ENCODE results near the gene SERINC2. TPM values are rescaled to one million over a fixed set of nuclear protein-coding genes. Genes with fewer than 3 reads are reported as not detected.

SERINC2 gene
- total and polyA plus RNA-seq, 5 donors from 2014 or later: 0.08 TPM; not detected in 4

DNA sequence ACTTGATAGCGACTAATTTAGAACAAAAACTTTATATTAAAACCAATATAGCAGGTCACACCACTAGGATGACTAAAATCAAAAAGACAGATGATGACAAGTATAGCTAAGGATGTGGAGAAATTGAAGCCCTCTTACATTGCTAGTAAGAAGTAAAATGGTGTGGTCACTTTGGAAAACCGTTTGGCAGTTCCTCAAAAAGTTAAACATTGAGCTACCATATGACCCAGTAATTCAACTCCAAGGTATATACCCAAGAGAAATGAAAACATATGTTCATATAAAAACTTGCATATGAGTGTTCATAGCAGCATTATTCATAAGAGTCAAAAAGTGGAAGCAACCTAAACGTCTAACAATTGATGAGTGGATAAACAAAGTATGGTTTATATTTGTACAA is 13.0 kb upstream of the SERINC2 start:
- Mint-ChIP-seq H3K27ac (no peak overlapping the region), H3K4me3 (no peak overlapping the region), H3K4me1 (peaks cover 0 to 4% (median 2%) of the 10 kb centered on the region in 4 donors), H3K9me3 (no peaks in the 10 kb centered on the region), H3K36me3 (no peaks in the 10 kb centered on the region), H3K27me3 (peaks cover 34% of the 10 kb centered on the region)
- Histone ChIP-seq H3K4me1 (ENCODE audit: control insufficient read depth, insufficient read depth, low read length, poor library complexity, severe bottlenecking) (peaks cover under 1% of the 10 kb centered on the region), H3K27ac (ENCODE audit: insufficient read depth, low read length, poor library complexity, severe bottlenecking) (no peak overlapping the region), H3K4me3 (ENCODE audit: low read depth, low read length) (no peak overlapping the region), H3K9me3 (ENCODE audit: control insufficient read depth in 2 of 2, low read length in 2 of 2) (no peaks in the 10 kb centered on the region), H3K36me3 (ENCODE audit: control insufficient read depth, insufficient read depth, low read length) (no peaks in the 10 kb centered on the region), H3K27me3 (ENCODE audit: control insufficient read depth, insufficient read depth, low read length) (no peaks in the 10 kb centered on the region)
- ATAC-seq (ENCODE audit: low read depth in 2 of 2) (no peak), DNase-seq (no peak)

DNA sequence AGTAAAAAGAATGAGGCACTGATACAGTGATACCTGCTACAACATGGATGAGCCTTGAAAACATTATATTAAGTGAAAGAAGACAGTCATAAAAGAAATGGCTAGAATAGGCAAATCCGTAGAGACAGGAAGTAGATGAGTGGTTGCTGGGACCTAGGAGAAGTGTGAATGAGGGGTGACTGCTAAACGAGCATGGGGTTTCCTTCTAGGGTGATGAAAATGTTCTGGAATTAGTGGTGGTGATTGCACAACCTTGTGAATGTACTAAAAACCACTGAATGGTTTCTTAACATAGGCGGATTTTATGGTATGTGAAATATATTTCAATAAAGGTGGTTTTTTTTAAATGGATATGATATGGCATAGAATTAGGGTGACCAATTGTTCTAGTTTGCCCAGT is 12.6 kb upstream of the SERINC2 start:
- Histone ChIP-seq H3K4me3 (ENCODE audit: low read depth, low read length) (no peak overlapping the region), H3K27ac (ENCODE audit: insufficient read depth, low read length, poor library complexity, severe bottlenecking) (no peak overlapping the region), H3K9me3 (ENCODE audit: control insufficient read depth in 2 of 2, low read length in 2 of 2) (no peaks in the 10 kb centered on the region), H3K4me1 (ENCODE audit: control insufficient read depth, insufficient read depth, low read length, poor library complexity, severe bottlenecking) (no peaks in the 10 kb centered on the region), H3K27me3 (ENCODE audit: control insufficient read depth, insufficient read depth, low read length) (no peaks in the 10 kb centered on the region), H3K36me3 (ENCODE audit: control insufficient read depth, insufficient read depth, low read length) (no peaks in the 10 kb centered on the region)
- DNase-seq (no peak), ATAC-seq (ENCODE audit: low read depth in 2 of 2) (no peak)
- H3K27ac Mint-ChIP-seq: no peak overlapping the region
- no peaks in the 10 kb centered on the region for H3K36me3 Mint-ChIP-seq
- H3K4me3 Mint-ChIP-seq: no peak overlapping the region
- H3K27me3 Mint-ChIP-seq: peaks cover 30% of the 10 kb centered on the region
- no peaks in the 10 kb centered on the region for H3K9me3 Mint-ChIP-seq
- peaks cover 0 to 4% (median under 1%) of the 10 kb centered on the region in 4 donors for H3K4me1 Mint-ChIP-seq

DNA sequence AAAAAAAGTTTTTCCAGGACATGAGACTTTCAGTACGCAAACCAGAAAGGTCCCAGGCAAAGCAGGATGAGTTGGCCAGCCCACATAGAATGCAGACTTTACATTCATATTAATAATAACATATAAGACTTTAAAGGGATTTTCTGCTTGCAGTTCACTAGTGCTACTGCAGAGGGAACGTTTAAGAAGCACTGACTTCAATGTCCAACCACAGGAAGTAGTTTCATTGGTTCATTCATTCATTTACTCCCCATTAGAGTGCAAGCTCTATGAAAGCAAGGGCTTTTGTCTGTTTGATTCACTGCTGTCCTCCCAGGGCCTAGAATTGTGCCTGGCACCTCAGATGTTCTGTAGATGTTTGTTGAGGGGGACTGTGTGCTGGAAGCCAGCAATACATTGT is 11.8 kb upstream of the SERINC2 start:
- ATAC-seq (ENCODE audit: low read depth in 2 of 2) (no peak), DNase-seq (no peak)
- no peaks in the 10 kb centered on the region for H3K4me1 ChIP-seq (ENCODE audit: control insufficient read depth, insufficient read depth, low read length, poor library complexity, severe bottlenecking)
- H3K36me3 Mint-ChIP-seq: no peaks in the 10 kb centered on the region
- no peak overlapping the region for H3K27ac Mint-ChIP-seq
- no peak overlapping the region for H3K4me3 ChIP-seq (ENCODE audit: low read depth, low read length)
- H3K27me3 Mint-ChIP-seq: peaks cover 27% of the 10 kb centered on the region
- no peaks in the 10 kb centered on the region for H3K9me3 ChIP-seq (ENCODE audit: control insufficient read depth in 2 of 2, low read length in 2 of 2)
- no peaks in the 10 kb centered on the region for H3K9me3 Mint-ChIP-seq
- no peaks in the 10 kb centered on the region for H3K27me3 ChIP-seq (ENCODE audit: control insufficient read depth, insufficient read depth, low read length)
- peaks cover 0 to 4% (median 0%) of the 10 kb centered on the region in 4 donors for H3K4me1 Mint-ChIP-seq
- no peaks in the 10 kb centered on the region for H3K36me3 ChIP-seq (ENCODE audit: control insufficient read depth, insufficient read depth, low read length)
- H3K27ac ChIP-seq (ENCODE audit: insufficient read depth, low read length, poor library complexity, severe bottlenecking): no peak overlapping the region
- H3K4me3 Mint-ChIP-seq: no peak overlapping the region

DNA sequence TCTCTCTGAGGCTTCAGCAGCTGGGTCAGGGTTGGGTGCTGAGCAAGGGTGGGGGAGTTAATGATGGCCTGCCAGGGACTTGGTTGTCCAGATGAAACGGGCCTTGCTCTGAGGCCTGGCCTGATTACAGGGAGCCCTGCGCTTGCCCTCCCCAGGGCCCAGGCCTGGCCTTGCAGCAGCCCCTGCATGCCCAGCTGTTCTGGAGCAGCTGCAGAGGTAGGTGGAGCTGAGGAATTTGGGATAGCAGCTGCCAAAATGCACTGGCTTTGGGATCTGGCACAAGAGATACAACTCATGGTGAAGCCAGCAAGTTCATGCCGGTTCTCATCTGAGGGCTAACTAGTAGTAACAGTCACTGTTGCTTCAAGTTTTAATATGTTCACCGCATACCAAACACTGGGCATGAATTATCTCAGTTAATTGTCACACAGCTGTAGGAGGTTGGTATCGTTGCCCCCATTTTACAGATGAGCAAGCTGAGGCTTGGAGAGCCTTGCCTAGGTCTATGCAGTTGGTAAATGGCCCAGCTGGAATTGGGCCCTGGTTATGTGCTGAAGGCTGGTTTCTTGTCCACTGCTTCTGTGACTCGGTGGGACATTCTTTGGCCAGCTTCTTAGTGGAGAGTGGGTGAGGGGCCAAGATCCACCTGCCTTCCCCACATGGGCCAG is 7.3 kb upstream of the SERINC2 start:
- Histone ChIP-seq H3K27ac (ENCODE audit: insufficient read depth, low read length, poor library complexity, severe bottlenecking) (no peak overlapping the region), H3K9me3 (ENCODE audit: control insufficient read depth in 2 of 2, low read length in 2 of 2) (no peaks in the 10 kb centered on the region), H3K4me3 (ENCODE audit: low read depth, low read length) (no peak overlapping the region), H3K27me3 (ENCODE audit: control insufficient read depth, insufficient read depth, low read length) (peaks cover 3% of the 10 kb centered on the region), H3K36me3 (ENCODE audit: control insufficient read depth, insufficient read depth, low read length) (no peaks in the 10 kb centered on the region), H3K4me1 (ENCODE audit: control insufficient read depth, insufficient read depth, low read length, poor library complexity, severe bottlenecking) (no peaks in the 10 kb centered on the region)
- Mint-ChIP-seq H3K4me3 (no peak overlapping the region), H3K36me3 (no peaks in the 10 kb centered on the region), H3K9me3 (no peaks in the 10 kb centered on the region), H3K27me3 (peaks cover 26% of the 10 kb centered on the region), H3K27ac (no peak overlapping the region), H3K4me1 (no peaks in the 10 kb centered on the region)
- no peak for ATAC-seq (ENCODE audit: low read depth in 2 of 2)
- DNase-seq: no peak

DNA sequence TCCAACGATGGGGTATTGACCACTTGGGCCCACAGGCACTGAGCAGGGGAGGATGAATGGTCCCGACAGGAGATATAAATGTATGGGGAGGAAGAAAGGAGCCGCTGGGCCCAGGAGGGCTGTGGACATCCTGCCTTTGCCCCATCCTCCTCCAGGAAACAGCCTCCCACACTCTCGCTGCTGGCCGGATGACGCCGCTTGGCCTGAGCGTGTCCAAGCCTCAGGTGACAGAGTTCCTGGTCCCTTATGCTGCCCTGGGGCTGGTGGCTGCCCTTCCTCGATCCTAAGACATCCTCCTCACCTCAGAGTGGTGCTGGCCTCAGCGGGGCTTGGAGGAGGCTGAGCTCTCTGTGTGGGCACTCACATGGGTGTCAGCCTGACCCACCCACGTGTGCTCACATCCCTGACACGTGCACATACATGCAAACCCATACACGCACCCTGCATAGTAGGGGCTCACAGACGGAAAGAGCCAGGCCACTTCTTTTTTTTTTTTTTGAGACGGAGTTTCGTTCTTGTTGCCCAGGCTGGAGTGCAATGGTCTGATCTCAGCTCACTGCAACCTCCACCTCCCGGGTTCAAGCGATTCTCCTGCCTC is 5.9 kb upstream of the SERINC2 start:
- Histone ChIP-seq H3K36me3 (ENCODE audit: control insufficient read depth, insufficient read depth, low read length) (no peaks in the 10 kb centered on the region), H3K9me3 (ENCODE audit: control insufficient read depth in 2 of 2, low read length in 2 of 2) (no peaks in the 10 kb centered on the region), H3K27ac (ENCODE audit: insufficient read depth, low read length, poor library complexity, severe bottlenecking) (no peak overlapping the region), H3K4me1 (ENCODE audit: control insufficient read depth, insufficient read depth, low read length, poor library complexity, severe bottlenecking) (no peaks in the 10 kb centered on the region), H3K27me3 (ENCODE audit: control insufficient read depth, insufficient read depth, low read length) (peaks cover 12% of the 10 kb centered on the region), H3K4me3 (ENCODE audit: low read depth, low read length) (no peak overlapping the region)
- peaks cover 39% of the 10 kb centered on the region for H3K27me3 Mint-ChIP-seq
- ATAC-seq (ENCODE audit: low read depth in 2 of 2) (no peak), DNase-seq (no peak)
- H3K4me3 Mint-ChIP-seq: no peak overlapping the region
- H3K9me3 Mint-ChIP-seq: no peaks in the 10 kb centered on the region
- H3K4me1 Mint-ChIP-seq: peaks cover 0 to under 1% (median 0%) of the 10 kb centered on the region in 4 donors
- no peaks in the 10 kb centered on the region for H3K36me3 Mint-ChIP-seq
- H3K27ac Mint-ChIP-seq: no peak overlapping the region

DNA sequence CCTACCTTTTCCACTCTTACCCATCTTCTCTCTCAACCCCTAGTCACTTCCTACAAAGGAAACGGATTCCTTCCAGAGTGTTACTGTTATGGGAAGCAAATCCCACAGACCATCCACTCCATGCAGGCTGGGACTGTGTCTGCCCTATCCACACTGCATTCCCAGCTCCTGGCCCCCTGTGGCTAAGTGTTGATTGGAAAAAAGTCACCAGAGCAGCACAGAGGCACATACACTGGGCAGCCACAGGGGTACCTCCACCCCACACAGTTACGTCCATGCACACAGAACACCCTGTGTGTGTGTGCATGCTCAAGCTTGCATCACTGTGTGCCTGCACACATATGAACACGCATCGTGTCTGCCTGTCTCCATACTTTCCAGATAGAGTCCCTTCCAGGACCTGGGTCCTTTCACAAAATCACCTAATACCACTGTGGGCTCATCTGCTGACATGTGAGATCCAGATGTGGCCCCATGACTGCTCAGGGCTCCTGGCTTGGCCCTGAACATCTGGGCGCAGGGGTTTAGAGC is 4.2 kb upstream of the SERINC2 start:
- peaks cover 18% of the 10 kb centered on the region for H3K27me3 ChIP-seq (ENCODE audit: control insufficient read depth, insufficient read depth, low read length)
- H3K4me1 ChIP-seq (ENCODE audit: control insufficient read depth, insufficient read depth, low read length, poor library complexity, severe bottlenecking): peaks cover 7% of the 10 kb centered on the region
- peaks cover 40% of the 10 kb centered on the region for H3K27me3 Mint-ChIP-seq
- H3K27ac Mint-ChIP-seq: no peak overlapping the region
- DNase-seq (no peak), ATAC-seq (ENCODE audit: low read depth in 2 of 2) (no peak)
- H3K4me1 Mint-ChIP-seq: peaks cover 0 to 10% (median 3%) of the 10 kb centered on the region in 4 donors
- no peak overlapping the region for H3K4me3 Mint-ChIP-seq
- no peaks in the 10 kb centered on the region for H3K9me3 ChIP-seq (ENCODE audit: control insufficient read depth in 2 of 2, low read length in 2 of 2)
- H3K36me3 Mint-ChIP-seq: no peaks in the 10 kb centered on the region
- H3K36me3 ChIP-seq (ENCODE audit: control insufficient read depth, insufficient read depth, low read length): no peaks in the 10 kb centered on the region
- no peak overlapping the region for H3K27ac ChIP-seq (ENCODE audit: insufficient read depth, low read length, poor library complexity, severe bottlenecking)
- H3K9me3 Mint-ChIP-seq: peaks cover 0 to 1% (median 0%) of the 10 kb centered on the region in 7 donors
- no peak overlapping the region for H3K4me3 ChIP-seq (ENCODE audit: low read depth, low read length)

DNA sequence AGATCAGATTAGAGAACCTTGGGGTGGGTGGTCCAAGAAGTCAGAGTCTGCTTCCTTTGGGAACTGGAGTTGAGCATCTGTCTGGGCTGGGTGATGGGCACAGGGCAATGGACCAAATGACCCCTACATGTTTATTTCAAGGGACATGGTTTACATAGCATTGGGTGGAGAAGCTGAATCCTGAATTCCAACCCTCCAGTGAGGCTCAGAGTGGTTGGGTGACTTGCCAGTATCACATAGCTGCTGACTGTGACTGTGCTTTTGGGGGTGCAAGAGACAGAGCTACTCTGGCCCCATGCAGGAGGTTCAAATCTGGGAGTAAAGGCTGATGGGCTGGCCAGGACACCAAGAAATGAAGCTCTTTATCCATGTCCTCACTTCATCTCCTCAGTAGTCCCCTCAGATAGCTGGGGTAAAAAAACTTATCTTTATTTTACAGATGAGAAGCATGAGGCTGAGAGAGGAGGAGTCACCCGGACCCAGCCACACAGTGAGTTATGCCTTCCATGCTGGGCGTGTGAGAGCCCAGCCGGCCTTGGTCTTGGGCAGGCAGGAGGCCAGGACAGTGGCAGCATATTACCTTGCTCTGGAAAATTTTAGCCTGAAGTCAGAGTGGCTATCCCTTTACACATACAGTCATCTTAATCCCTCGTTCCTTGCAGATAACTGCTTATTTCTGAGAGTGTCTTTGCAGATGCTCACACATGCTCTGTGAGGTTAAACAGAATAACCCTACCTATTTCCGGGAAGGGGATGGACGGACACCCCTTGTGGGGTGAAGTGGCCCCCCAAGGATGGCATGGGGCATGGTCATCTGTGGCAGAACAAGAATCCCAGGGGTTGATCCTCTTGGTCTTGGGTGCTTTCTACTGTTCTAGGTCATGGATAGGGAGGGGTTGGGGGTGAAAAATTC is 2.8 kb upstream of the SERINC2 start:
- H3K9me3 Mint-ChIP-seq: peaks cover 0 to 1% (median 0%) of the 10 kb centered on the region in 7 donors
- peaks cover 0 to 11% (median 4%) of the 10 kb centered on the region in 4 donors for H3K4me1 Mint-ChIP-seq

More for the DNA sequence above, 2.8 kb upstream of the SERINC2 start:
- Mint-ChIP-seq H3K27ac (no peak overlapping the region), H3K27me3 (peaks cover 53% of the 10 kb centered on the region), H3K36me3 (no peaks in the 10 kb centered on the region), H3K4me3 (no peak overlapping the region)
- ATAC-seq (ENCODE audit: low read depth in 2 of 2) (no peak), DNase-seq (no peak)
- no peak overlapping the region for H3K27ac ChIP-seq (ENCODE audit: insufficient read depth, low read length, poor library complexity, severe bottlenecking)
- no peak overlapping the region for H3K4me3 ChIP-seq (ENCODE audit: low read depth, low read length)
- no peaks in the 10 kb centered on the region for H3K36me3 ChIP-seq (ENCODE audit: control insufficient read depth, insufficient read depth, low read length)
- H3K27me3 ChIP-seq (ENCODE audit: control insufficient read depth, insufficient read depth, low read length): peaks cover 26% of the 10 kb centered on the region
- no peaks in the 10 kb centered on the region for H3K9me3 ChIP-seq (ENCODE audit: control insufficient read depth in 2 of 2, low read length in 2 of 2)
- peaks cover 11% of the 10 kb centered on the region for H3K4me1 ChIP-seq (ENCODE audit: control insufficient read depth, insufficient read depth, low read length, poor library complexity, severe bottlenecking)
